ENCODE measurements around the gene PNCK.
"Not testable (repeated sequence)": the region's sequence is repeated elsewhere in the genome, so short reads cannot be mapped to it uniquely, and the experiment has no call there.

The PNCK gene

DNA sequence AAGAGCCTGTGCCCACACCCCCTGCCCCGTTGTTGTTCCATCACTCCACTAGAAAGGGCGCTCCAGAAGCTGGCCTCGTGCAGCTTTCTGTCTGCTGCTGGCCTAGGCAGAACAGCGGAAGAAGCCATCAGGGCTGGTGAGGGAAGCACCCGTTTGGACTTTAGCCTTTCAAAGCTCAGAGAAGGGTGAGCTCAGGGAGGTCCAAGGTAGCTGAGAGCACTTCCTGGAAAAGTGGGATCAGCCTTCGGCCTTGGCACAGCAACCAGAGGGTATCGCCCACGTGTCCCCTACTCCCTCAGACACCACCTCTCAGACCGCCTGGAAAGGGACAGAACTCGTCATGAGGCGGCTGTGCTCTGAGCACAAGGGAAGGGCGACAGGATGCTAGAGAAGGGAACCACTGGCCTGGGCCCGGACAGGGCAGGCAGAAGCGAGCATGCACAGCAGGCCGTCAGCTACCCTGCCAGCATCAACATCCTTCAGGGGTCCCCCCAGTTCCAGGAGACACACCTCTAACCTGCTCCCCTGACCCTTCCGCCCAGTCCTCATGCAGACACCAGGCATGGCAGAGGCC is 25.7 kb upstream of the PNCK start:
- not testable (repeated sequence) for DNase-seq (ENCODE audit: low read depth)

DNA sequence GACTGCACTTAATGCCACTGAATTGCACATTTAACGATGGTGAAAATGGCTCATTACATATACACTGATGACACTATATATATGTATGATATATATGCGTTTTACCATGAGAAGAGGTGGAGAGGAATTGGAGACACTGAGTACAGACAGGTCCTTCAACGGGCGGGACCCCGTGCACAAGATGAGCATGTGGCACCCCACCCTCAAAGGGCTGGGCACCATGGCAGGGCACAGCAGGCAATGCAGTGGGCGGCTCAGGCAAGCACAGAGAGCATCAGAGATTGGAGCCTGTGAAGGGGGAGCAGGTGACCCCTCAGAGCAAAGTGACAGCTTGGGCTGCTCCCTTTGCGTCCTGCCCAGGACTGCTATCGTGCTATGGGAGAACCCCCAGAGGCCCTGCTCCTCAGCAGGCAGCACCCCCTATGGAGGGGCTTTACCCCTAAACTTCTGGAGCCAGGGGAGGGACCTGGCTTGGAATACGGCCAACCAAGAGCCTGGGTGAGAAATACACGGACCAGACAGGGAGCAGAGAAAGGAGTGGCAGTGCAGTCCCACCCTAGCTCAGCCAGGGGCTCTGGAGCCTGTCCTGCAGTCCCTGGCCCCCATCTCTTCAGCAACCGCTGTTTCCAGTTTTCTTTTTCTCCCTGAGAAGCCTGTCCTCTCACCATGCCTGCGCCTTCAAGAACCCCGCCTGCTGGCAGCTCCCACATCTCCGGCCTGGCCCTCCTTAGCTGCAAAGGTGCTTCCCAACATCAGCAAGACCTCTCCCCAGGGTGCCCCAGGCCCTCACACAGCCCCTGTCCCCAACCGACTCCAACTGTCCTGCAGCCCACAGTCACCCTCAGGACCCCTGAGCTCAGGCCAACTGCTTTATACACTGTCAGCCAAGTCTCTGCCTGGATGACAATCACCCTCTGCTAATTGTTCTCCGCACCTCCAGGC is 24.6 kb upstream of the PNCK start:
- no peak for DNase-seq (ENCODE audit: low read depth)

DNA sequence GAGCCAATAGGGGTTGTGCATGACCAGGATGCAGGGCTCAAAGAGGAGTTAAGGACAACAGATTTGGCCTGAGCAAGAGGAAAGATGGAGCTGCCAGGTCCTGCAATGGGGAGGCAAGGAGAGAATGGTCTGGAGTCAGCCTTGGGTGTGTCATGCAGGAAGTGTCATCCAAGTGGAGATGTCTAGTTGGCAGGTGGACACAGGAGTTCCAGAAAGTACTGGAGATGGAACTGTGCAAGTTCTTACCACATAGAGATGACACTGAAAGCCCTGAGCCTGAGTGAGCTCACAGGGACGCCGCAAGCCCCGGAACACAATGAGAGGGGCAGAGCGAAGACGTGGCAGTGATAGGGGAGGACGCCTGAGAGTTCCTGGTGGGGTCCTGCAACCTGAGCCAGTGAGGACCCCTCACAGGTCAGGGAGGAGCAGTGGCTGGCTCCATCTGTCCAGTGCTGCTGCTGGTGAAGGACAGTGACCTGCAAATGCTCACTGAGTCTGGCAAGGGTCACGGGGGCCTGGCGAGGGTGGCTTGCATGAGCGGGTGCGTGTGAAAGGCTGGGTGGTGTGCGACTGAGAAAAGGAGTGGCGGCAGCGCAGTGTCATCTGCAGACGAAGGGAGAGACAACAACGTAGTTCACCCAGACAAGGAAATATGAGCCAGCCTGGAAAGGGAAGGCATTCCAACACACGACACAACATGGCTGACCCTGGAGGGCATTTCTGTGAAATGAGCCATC is 23.5 kb upstream of the PNCK start:
- DNase-seq (ENCODE audit: low read depth) = not testable (repeated sequence)

DNA sequence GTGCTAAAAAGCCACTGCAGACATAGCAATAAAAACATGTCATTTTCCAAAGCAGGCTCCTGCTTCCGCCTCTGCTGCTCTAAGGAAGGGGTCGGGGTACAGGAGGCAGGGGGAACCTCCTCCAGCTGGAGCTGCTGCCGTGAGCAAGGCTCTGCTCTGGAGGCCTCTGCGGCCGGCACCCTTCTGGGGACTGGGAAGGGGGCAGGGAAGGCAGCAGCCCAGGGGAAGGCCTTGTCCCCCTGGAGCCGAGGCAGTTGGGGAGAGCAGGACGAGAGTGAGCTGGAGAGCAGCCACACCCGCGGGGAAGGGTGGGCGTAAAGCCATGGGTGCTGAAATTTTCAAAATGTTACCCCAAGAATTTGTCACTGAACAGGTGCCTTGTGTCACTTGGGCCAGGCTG is 22.9 kb upstream of the PNCK start:
- not testable (repeated sequence) for DNase-seq (ENCODE audit: low read depth)

DNA sequence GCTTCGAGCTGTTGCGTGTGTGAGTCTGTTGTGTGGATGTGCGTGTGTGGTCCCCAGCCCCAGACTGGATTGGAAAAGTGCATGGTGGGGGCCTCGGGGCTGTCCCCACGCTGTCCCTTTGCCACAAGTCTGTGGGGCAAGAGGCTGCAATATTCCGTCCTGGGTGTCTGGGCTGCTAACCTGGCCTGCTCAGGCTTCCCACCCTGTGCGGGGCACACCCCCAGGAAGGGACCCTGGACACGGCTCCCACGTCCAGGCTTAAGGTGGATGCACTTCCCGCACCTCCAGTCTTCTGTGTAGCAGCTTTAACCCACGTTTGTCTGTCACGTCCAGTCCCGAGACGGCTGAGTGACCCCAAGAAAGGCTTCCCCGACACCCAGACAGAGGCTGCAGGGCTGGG is 22.5 kb upstream of the PNCK start:
- DNase-seq (ENCODE audit: low read depth) = no peak

DNA sequence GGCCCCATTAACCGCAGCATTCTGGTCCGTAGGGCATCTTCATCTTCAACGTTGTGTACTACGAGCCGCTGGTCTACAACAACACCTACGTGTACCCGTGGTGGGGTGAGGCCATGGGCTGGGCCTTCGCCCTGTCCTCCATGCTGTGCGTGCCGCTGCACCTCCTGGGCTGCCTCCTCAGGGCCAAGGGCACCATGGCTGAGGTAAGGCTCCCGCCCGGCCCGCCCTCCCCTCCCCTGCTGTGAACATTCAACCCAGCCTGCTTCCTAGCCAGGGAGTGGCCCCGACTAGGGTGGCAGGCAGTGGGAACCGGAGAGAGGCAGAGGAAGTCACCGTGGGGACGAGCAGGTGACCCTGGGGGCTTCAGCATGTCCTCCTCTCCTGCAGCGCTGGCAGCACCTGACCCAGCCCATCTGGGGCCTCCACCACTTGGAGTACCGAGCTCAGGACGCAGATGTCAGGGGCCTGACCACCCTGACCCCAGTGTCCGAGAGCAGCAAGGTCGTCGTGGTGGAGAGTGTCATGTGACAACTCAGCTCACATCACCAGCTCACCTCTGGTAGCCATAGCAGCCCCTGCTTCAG is 21.2 kb upstream of the PNCK start:
- no peak for DNase-seq (ENCODE audit: low read depth)

DNA sequence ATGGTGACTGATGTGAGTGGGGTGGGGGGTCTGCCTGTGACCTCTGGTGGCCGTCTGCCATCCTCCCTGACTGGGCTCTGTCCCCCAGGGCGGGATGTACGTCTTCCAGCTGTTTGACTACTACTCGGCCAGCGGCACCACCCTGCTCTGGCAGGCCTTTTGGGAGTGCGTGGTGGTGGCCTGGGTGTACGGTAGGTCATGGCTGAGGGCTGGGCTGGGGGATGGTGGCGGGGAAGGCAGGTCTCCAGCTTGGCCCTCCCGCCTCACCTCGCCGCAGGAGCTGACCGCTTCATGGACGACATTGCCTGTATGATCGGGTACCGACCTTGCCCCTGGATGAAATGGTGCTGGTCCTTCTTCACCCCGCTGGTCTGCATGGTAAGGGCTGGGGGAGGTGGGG is 20.6 kb upstream of the PNCK start:
- not testable (repeated sequence) for DNase-seq (ENCODE audit: low read depth)

DNA sequence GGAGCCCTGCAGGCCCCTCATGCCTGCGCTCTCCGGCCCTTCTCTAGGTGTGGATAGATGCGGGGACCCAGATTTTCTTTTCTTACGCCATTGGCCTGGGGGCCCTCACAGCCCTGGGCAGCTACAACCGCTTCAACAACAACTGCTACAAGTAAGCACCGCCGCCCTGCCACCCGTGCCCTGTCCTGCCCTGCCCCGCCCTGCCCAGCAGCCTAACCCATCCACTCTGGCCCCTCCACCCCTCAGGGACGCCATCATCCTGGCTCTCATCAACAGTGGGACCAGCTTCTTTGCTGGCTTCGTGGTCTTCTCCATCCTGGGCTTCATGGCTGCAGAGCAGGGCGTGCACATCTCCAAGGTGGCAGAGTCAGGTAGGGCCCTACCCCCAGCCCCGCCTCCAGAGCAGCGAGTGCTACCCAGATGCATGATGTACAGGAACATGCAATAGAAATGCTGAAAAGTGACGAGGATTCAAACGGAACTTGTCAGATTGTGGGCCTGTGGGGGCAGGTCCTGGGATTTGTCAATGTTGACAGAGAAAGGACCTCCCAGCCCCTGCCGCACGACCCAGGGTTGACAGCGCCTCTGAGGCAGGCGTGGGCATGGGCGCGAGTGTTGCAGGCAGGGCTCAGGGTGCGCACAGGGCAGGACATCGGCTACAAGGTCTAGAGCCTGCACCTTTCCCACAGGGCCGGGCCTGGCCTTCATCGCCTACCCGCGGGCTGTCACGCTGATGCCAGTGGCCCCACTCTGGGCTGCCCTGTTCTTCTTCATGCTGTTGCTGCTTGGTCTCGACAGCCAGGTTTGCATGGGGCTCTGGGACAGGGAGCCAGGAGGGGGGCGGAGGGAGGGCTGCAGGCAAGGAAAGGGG is 19.8 kb upstream of the PNCK start:
- no peak for DNase-seq (ENCODE audit: low read depth)

DNA sequence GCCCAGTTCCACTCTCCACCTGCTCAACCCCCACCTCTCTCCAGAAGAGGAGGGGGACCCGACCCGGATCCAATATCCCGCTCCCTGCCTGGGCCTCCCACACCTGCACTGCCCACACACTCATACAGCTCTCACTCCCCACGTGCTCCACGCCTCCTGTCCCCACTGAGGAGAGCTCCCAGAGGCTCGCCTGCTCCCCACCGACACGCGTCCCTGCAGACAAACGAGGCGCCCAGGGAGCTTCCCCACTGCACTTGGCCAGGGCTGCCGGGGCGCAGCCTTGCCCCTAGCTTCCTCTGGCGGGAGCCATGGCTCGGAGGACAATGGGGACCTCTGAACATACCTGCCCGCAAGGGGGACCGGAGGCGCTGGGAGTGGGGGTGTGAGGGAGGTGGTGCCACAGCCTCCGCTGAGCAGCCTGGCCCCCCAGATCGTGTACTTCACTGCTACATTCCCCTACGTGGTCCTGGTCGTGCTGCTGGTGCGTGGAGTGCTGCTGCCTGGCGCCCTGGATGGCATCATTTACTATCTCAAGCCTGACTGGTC is 19.1 kb upstream of the PNCK start:
- no peak for DNase-seq (ENCODE audit: low read depth)

DNA sequence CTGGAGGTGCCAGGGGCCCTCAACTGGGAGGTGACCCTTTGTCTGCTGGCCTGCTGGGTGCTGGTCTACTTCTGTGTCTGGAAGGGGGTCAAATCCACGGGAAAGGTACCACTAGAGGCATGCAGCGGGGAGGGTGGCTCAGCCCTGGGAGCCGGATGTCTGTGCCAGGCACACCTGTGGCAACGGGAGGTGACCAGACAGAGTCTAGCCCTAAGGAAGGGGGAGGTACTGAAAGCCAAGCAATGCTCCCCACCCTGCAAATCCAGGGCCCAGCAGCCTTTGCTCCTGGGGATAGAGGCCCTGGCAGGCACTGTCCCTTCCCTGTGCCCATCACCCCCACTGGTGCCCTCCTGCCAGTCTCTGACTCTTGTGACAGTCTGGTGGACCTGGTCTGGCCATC is 18.4 kb upstream of the PNCK start:
- DNase-seq (ENCODE audit: low read depth) = no peak

DNA sequence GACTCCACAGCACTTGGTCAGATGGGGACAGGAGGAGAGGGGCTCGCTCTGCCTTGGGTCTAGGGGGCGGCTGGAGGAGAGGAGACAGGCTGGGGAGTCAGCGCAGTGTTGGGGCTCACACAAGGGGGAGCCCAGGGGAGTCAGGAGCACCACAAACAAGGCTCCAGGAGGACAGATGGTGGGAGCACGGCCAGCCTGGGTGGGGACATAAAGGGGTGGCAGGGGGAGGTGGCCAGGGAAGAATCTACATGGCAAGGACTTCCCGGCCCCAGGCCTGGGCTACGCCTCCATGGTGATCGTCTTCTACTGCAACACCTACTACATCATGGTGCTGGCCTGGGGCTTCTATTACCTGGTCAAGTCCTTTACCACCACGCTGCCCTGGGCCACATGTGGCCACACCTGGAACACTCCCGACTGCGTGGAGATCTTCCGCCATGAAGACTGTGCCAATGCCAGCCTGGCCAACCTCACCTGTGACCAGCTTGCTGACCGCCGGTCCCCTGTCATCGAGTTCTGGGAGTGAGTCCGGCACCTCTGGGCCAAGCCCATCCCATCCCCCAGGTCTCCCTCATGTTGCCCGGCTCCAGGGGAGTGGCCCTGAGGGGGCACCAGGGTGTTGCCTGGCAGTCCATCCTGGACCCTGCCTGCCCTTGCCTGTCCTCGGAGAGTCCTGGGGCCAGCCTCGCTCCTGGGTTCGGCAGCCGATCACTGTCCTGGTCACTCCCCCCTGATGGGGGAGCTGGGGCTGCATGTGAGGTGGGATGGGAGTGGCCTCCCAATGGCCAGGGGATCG is 17.6 kb upstream of the PNCK start:
- DNase-seq (ENCODE audit: low read depth) = not testable (repeated sequence)

DNA sequence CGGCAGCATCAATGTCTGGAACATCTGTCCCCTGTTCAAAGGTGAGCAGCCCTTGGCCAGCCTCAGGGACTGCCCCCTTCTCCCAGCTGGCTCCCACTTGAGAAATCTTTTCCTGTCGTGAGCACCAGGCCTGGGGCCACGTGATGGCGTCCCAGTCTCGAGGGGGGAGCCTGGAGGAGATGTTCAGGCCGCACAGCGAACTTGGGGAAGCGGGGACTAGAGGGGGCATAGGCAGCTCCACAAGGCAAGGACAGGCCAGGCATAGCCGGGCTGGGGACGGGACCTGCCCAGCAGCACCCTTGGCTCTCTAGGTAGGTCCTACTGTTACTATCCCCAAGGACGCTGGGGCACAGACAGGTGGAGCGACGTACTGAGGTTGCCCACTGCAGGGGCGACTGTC is 16.9 kb upstream of the PNCK start:
- no peak for DNase-seq (ENCODE audit: low read depth)

DNA sequence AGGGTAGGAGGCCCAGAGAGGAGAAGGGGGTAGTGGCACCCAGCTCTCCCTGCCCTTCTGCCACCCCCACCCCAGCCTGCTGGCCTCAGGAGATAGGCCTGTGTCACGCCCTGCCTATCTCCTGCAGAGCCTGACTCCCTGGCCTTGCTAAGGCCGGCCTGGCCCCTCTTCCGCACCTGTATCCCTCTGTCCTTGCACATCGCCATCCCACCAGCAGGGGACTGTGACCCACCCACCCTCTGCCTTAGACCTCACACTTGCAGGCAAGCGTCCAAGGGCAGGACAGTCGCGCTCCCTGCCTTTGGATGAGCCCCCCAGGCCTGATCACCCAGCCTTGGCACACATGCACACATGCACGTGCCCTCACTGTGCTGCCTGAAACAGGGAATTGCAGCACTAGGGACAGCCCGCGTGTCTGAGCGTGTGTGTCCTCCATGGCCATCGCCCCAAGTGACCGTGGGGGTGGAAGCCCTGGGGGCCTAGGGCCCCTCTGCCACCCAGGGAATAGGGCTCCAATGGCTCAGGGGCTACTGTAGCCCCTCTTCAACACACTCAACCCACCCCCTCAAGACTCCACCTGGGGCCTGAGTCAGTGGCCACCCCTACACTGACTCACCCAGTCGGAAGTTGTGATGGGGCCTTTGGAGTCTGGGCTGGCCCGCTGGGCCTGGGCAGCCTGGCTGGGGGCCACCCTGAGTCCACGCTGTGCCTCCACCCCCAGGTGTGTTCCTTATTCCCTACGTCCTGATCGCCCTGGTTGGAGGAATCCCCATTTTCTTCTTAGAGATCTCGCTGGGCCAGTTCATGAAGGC is 16.2 kb upstream of the PNCK start:
- no peak for DNase-seq (ENCODE audit: low read depth)

DNA sequence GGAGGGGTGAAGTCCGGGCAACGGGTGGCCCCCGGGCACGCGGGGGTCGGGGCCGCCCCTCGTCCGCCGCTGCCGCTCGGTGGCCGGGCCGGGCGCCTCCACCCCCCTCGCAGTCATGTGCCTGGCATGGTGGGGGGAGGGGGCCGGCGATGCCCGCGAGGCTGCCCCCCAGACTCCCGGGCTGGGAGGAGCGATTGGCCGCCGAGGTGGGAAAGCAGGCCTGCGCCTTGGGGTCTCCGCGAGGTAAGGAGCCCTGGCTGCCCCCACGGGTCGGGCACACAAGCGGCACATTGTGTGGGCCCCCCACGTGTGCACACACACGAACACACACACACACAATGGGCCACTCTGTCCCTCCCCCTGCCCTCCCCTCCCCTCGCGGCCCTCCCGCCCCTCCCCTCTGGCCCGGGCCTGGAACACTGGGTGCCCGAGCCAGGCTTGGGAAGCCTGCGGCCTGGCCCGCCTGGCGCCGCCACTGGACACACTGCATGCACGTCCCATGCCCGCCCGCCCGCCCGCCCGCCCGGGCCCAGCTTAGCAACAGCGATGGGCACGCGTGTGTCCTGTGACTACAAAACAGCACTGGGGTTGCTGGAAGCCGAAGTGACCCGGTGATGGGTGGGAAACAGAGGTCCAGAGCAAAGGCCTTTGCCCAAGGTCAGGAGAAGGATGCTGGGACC is 15.4 kb upstream of the PNCK start:
- DNase-seq (ENCODE audit: low read depth) = no peak

DNA sequence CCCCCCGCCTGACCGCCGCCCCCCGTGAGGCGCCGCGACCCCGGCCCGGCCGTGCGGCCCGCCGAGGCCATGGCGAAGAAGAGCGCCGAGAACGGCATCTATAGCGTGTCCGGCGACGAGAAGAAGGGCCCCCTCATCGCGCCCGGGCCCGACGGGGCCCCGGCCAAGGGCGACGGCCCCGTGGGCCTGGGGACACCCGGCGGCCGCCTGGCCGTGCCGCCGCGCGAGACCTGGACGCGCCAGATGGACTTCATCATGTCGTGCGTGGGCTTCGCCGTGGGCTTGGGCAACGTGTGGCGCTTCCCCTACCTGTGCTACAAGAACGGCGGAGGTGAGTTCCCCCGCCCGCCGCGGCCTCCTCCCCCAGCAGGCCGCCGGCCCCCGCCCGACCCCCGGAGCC is 14.9 kb upstream of the PNCK start:
- DNase-seq (ENCODE audit: low read depth) = no peak

DNA sequence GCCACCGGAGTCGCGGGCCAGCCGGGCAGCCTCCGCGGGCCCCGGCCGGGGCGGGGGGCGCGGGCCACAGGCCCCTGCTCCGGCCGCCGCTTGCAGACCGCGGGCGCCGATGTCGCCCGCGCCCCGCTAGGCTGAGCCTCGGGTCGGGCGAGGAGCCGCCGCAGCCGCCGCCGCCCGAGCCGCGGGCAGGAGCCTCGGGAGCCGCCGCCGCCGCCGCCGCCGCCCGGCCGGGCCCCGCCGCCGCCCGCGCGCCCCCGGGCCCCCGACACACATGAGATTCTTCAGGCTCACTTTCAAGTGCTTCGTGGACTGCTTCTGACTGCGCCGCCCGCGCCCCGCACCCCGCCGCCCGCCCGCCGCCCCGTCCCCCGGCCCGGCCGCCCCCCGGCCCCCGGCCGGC is 14.5 kb upstream of the PNCK start:
- no peak for DNase-seq (ENCODE audit: low read depth)

DNA sequence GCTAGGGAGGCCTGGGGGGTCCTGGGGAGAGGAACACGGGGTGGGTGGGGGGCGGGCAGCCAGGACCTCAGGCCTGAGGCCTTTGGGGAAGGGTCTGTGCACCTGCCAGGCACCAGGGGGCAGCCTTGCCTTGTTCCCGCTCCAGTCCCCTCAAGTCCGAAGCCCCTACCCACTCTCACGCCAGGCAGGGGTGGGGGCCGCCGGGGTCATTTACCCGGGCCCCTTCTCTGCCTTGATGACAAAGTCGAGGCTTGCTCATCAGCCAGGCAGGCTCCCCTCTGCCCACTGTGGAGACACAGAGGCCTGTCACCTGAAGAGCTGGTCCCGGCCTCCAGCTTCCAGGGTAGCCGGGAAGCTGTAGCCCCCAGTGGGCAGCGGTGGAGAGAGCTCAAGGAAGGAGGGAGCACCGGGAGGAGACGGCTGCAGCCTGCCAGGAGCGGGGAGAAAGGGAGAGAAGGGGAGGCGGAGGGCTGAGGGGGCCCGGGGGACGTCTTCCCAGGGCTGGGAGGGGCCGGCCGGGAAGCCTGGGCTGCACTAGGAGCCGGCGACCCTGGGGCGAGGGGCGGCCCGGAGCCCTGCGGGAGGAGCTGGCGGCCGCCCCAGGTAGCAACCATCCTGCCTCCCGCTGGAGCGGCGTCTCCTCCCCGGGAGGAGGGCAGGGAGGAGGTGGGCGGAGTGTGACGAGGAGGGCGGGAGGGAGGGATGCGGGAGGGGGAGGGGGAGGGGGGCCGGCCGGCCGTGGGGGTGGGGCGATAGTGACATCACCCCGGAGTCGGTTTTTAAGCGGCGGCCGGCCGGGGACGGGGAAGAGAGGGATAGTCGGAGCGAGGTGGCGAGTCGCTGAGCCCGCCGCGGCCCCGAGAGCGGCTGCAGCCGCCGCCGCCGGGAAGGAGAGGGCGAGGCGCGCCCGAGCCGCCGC is 13.8 kb upstream of the PNCK start, which contains the start of gene SLC6A8:
SLC6A8 (plus strand) TSS at position 806 of the 919 bp plus-strand sequence. CDS start 649 bp downstream, outside the sequence.
- DNase-seq (ENCODE audit: low read depth) = peak; percentile 11

DNA sequence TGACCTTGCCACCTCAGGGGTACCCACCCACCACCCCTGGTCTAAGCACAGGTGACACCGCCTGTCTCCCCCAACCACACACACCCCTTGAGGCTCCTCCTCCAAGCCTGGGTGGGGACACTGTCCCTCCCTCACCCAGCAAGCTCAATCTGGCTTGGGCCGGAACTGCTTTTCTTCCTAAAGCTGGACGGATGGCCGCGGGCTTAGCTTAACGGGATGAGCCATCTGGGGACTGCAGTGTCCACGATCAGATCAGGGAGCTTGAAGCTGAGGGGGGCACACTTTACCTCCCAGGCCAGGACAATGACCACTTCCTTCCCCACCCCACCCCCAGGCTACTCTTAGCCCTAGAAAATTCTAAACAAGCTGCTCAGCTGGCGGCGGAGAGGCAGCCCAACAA is 13.1 kb upstream of the PNCK start:
- no peak for DNase-seq (ENCODE audit: low read depth)
